MM.1S (cell line): ENCODE measurements around the gene DPEP2NB.

Source experiments
- DNase-seq: peaks from one replicate; pipeline ENCODE4 v3.0.0-alpha.2; 2015
- H2AFZ ChIP-seq: fragments of 300-600 bp; sonication (generic); 2 replicates; pipeline ENCODE4 v1.6.0; 2016; ENCODE audit warnings: antibody characterized with exemption, low read length
- H3F3A ChIP-seq: fragments of 300-600 bp; sonication (generic); 2 replicates; pipeline ENCODE4 v1.6.1; 2016; ENCODE audit warnings: mild to moderate bottlenecking, antibody characterized with exemption, low read length, moderate library complexity, mixed read lengths; ENCODE audit not compliant: insufficient read depth
- H3K27ac ChIP-seq: fragments of 300-600 bp; sonication (generic); 2 replicates; pipeline ENCODE4 v1.5.1; 2016; ENCODE audit warnings: mild to moderate bottlenecking, low read length
- H3K27me3 ChIP-seq: fragments of 300-600 bp; sonication (generic); replicated peaks from 2 replicates; pipeline ENCODE4 v1.6.0; 2016; ENCODE audit warnings: low read length; ENCODE audit not compliant: insufficient read depth
- H3K36me3 ChIP-seq: fragments of 300-600 bp; sonication (generic); replicated peaks from 2 replicates; pipeline ENCODE4 v1.6.1; 2016; ENCODE audit warnings: mild to moderate bottlenecking, low read length, mixed read lengths; ENCODE audit not compliant: insufficient read depth
- H3K4me1 ChIP-seq: fragments of 300-600 bp; sonication (generic); 2 replicates; pipeline ENCODE4 v1.6.1; 2016; ENCODE audit warnings: low read length, mixed read lengths
- H3K4me2 ChIP-seq: fragments of 300-600 bp; sonication (generic); 2 replicates; pipeline ENCODE4 v1.6.0; 2016; ENCODE audit warnings: low read depth, low read length
- H3K4me3 ChIP-seq: fragments of 300-600 bp; sonication (generic); 2 replicates; pipeline ENCODE4 v1.5.1; 2016; ENCODE audit warnings: low read length, mixed read lengths
- H3K79me2 ChIP-seq: fragments of 300-600 bp; sonication (generic); 2 replicates; pipeline ENCODE4 v1.6.1; 2016; ENCODE audit warnings: mixed run types, low read length, mixed read lengths
- H3K9ac ChIP-seq: fragments of 300-600 bp; sonication (generic); 2 replicates; pipeline ENCODE4 v1.6.1; 2016; ENCODE audit warnings: low read length, mixed read lengths
- H3K9me2 ChIP-seq: fragments of 300-600 bp; sonication (generic); replicated peaks from 2 replicates; pipeline ENCODE4 v1.6.1; 2016; ENCODE audit warnings: mild to moderate bottlenecking, low read length, mixed read lengths; ENCODE audit not compliant: insufficient read depth
- H3K9me3 ChIP-seq: fragments of 300-600 bp; sonication (generic); replicated peaks from 2 replicates; pipeline ENCODE4 v1.6.1; 2016; ENCODE audit warnings: mild to moderate bottlenecking, low read length, mixed read lengths; ENCODE audit not compliant: insufficient read depth
- H4K20me1 ChIP-seq: fragments of 300-600 bp; sonication (generic); 2 replicates; pipeline ENCODE4 v1.6.1; 2016; ENCODE audit warnings: mild to moderate bottlenecking, low read length, moderate library complexity, mixed read lengths; ENCODE audit not compliant: insufficient read depth
- EZH2 ChIP-seq: fragments of 300-600 bp; sonication (generic); optimal IDR thresholded peaks from 2 replicates; pipeline ENCODE3; 2017; ENCODE audit warnings: low read depth, mild to moderate bottlenecking, antibody characterized with exemption, low read length, mixed read lengths
- EZH2phosphoT487 ChIP-seq: fragments of 300-600 bp; sonication (generic); IDR thresholded peaks from 2 replicates; pipeline ENCODE4 v1.6.1; 2018; ENCODE audit warnings: antibody characterized with exemption, low read length
- TF ChIP-seq, protein P1 (sequence below): fragments of 300-600 bp; sonication (generic); IDR thresholded peaks from 2 replicates; pipeline ENCODE4 v1.5.1; 2016; ENCODE audit warnings: antibody characterized with exemption, low read length, mixed read lengths

DPEP2NB gene

DNA sequence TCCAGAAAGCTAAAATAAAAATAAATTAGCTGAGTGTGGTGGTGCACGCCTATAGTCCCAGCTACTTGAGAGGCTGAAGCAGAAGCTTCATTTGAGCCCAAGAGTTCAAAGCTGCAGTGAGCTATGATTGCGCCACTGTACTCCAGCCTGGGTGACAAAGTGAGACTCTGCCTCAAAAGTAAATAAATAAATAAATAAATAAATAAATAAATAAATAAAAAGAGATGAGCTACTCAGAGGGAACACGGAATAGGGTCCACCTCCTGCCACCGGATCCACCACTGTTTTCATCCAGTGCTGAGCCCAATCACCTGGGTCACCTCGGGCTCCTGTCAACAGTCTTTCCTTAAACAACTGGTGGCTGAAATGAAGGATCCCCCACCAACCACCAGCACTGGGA is 28.8 kb downstream of the DPEP2NB start:
- Histone ChIP-seq H3K79me2 (no peaks in the 10 kb centered on the region), H3F3A (peaks cover 7% of the 10 kb centered on the region), H3K9me3 (no peaks in the 10 kb centered on the region), H4K20me1 (no peaks in the 10 kb centered on the region), H3K9ac (no peak overlapping the region), H3K9me2 (no peaks in the 10 kb centered on the region), H2AFZ (no peak overlapping the region), H3K27ac (no peak overlapping the region), H3K27me3 (no peaks in the 10 kb centered on the region), H3K36me3 (no peaks in the 10 kb centered on the region), H3K4me2 (no peak overlapping the region), H3K4me3 (no peak overlapping the region), H3K4me1 (peaks cover 10% of the 10 kb centered on the region; the same call in 1 of the 2 replicates)
- TF ChIP-seq, protein P1, sequence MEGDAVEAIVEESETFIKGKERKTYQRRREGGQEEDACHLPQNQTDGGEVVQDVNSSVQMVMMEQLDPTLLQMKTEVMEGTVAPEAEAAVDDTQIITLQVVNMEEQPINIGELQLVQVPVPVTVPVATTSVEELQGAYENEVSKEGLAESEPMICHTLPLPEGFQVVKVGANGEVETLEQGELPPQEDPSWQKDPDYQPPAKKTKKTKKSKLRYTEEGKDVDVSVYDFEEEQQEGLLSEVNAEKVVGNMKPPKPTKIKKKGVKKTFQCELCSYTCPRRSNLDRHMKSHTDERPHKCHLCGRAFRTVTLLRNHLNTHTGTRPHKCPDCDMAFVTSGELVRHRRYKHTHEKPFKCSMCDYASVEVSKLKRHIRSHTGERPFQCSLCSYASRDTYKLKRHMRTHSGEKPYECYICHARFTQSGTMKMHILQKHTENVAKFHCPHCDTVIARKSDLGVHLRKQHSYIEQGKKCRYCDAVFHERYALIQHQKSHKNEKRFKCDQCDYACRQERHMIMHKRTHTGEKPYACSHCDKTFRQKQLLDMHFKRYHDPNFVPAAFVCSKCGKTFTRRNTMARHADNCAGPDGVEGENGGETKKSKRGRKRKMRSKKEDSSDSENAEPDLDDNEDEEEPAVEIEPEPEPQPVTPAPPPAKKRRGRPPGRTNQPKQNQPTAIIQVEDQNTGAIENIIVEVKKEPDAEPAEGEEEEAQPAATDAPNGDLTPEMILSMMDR = no peak
- no peak for TF ChIP-seq EZH2phosphoT487
- no peak for TF ChIP-seq EZH2
- DNase-seq = no peak

DNA sequence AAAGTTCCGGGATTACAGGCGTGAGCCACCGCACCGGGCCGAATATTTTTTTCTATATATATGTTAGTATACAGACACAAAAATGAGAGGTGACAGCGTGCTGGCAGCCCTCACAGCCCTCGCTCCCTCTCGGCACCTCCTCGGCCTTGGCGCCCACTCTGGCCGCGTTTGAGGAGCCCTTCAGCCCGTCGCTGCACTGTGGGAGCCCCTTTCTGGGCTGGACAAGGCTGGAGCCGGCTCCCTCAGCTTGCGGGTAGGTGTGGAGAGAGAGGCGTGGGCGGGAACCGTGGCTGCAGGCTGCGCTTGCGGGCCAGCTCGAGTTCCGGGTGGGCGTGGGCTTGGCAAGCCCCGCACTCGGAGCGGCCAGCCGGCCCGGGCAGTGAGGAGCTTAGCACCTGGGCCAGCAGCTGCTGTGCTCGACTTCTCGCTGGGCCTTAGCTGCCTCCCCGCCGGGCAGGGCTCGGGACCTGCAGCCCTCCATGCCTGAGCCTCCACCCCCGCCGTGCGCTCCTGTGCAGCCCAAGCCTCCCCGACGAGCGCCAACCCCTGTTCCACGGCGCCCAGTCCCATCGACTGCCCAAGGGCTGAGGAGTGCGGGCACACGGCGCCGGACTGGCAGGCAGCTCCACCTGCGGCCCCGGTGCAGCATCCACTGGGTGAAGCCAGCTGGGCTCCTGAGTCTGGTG is 33.6 kb downstream of the DPEP2NB start:
- Histone ChIP-seq H2AFZ (no peak overlapping the region), H3K27me3 (no peaks in the 10 kb centered on the region), H3K4me1 (peaks cover 10% of the 10 kb centered on the region; the same call in 1 of the 2 replicates), H3K9ac (no peak overlapping the region), H3K36me3 (no peaks in the 10 kb centered on the region), H3K4me3 (no peak overlapping the region), H3K9me3 (no peaks in the 10 kb centered on the region), H3K9me2 (no peaks in the 10 kb centered on the region), H3K79me2 (no peaks in the 10 kb centered on the region), H3F3A (peaks cover 7% of the 10 kb centered on the region), H4K20me1 (no peaks in the 10 kb centered on the region), H3K4me2 (no peak overlapping the region), H3K27ac (no peak overlapping the region)
- TF ChIP-seq EZH2 (no peak), EZH2phosphoT487 (no peak)
- TF ChIP-seq, protein P1 = no peak
- DNase-seq = no peak

DNA sequence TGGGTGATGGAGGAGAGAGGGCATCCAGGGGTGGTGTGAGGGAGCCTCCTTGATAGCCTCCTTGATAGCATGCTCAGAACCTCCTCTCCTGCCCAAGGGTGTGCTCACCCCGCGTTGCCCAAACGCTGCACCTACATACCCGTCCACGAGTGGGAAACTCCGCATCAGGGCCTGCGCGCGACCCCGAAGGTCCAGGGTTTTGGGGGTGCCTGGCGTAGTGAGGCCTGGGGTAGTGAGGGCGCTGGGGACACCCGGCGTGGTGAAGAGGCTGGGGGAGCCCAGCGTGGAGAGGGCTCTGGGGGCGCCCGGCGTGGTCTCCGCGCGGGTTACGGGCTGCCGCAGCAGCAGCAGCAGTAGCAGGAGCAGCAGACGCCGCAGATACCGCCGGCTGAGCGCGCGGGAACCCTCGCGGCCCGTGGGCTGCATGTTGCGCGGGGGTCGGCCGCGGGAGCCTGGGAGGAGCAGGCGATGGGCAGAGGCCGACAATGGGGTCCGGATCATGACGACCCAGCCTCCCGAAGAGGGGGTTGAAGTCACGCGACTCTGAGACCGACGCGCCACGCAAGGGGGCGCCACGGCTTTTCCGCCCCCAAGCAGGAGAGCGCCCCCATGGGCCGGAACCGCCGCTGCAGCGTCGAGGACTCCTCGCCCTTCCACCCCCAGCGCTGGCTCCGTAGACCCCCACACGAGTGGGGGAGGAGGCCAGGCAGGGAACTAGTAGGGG is 35.6 kb downstream of the DPEP2NB start, which contains the start of gene DPEP3:
Gene DPEP3 (minus strand): TSS at position 545 of the 724 bp plus-strand sequence. CDS start 119 bp downstream, at position 426.
- H2AFZ ChIP-seq = no peak within 1 kb of the TSS
- H3K79me2 ChIP-seq = no peaks in the 10 kb centered on the region
- H3K4me2 ChIP-seq = no peak within 1 kb of the TSS
- H3K9me3 ChIP-seq = no peaks in the 10 kb centered on the region
- H3K4me1 ChIP-seq = peaks cover 17% of the 10 kb centered on the region
- peaks cover 11% of the 10 kb centered on the region for H3F3A ChIP-seq
- TF ChIP-seq EZH2 = no peak
- TF ChIP-seq EZH2phosphoT487 = no peak
- TF ChIP-seq, protein P1 = no peak
- H3K27me3 ChIP-seq = no peaks in the 10 kb centered on the region
- no peak within 1 kb of the TSS for H3K4me3 ChIP-seq
- H3K36me3 ChIP-seq = no peaks in the 10 kb centered on the region
- H3K27ac ChIP-seq = no peak within 1 kb of the TSS
- no peaks in the 10 kb centered on the region for H3K9me2 ChIP-seq
- no peaks in the 10 kb centered on the region for H4K20me1 ChIP-seq
- H3K9ac ChIP-seq = no peak within 1 kb of the TSS
- no peak for DNase-seq
